Smooth muscle cell (in vitro differentiated cells): ENCODE measurements around the gene SMPD3. TPM values are rescaled to one million over a fixed set of nuclear protein-coding genes. Genes with fewer than 3 reads are reported as not detected.

ENCODE experiments used
- DNase-seq: peaks from one replicate; lab custom pipeline; 2025; ENCODE audit not compliant: unreplicated experiment; lab: John Stamatoyannopoulos, UW
- H2AFZ ChIP-seq: fragments of 200-600 bp; sonication (generic); 2 replicates; pipeline ENCODE4 v1.6.0; 2016; ENCODE audit warnings: antibody characterized with exemption, low read depth, mild to moderate bottlenecking
- H3F3A ChIP-seq: fragments of 200-600 bp; sonication (generic); 2 replicates; pipeline ENCODE4 v1.6.0; 2017; ENCODE audit warnings: antibody characterized with exemption, low read depth
- H3K27ac ChIP-seq: fragments of 200-600 bp; sonication (generic); 2 replicates; pipeline ENCODE4 v1.5.1; 2016; ENCODE audit warnings: low read depth, mild to moderate bottlenecking
- H3K27me3 ChIP-seq: fragments of 200-600 bp; sonication (generic); 2 replicates; pipeline ENCODE4 v1.6.1; 2016; ENCODE audit warnings: low read depth, mild to moderate bottlenecking
- H3K36me3 ChIP-seq: fragments of 200-600 bp; sonication (generic); 2 replicates; pipeline ENCODE4 v1.5.1; 2016; ENCODE audit warnings: low read depth
- H3K4me1 ChIP-seq: fragments of 200-600 bp; sonication (generic); 2 replicates; pipeline ENCODE4 v1.5.1; 2016; ENCODE audit warnings: low read depth
- H3K4me2 ChIP-seq: fragments of 200-600 bp; sonication (generic); 2 replicates; pipeline ENCODE4 v1.6.0; 2016; ENCODE audit warnings: mild to moderate bottlenecking
- H3K4me3 ChIP-seq: fragments of 200-600 bp; sonication (generic); 2 replicates; pipeline ENCODE4 v1.5.1; 2016; ENCODE audit warnings: mild to moderate bottlenecking
- H3K79me2 ChIP-seq: fragments of 200-600 bp; sonication (generic); 2 replicates; pipeline ENCODE4 v1.6.0; 2016; ENCODE audit warnings: low read depth, mild to moderate bottlenecking
- H3K9ac ChIP-seq: fragments of 200-600 bp; sonication (generic); 2 replicates; pipeline ENCODE4 v1.6.0; 2016; ENCODE audit warnings: low read depth
- H3K9me3 ChIP-seq: fragments of 200-600 bp; sonication (generic); replicated peaks from 2 replicates; pipeline ENCODE4 v1.5.1; 2016; ENCODE audit warnings: low read depth
- H4K20me1 ChIP-seq: fragments of 200-600 bp; sonication (generic); 2 replicates; pipeline ENCODE4 v1.6.0; 2016; ENCODE audit warnings: low read depth
- WGBS: methylation state at CpG from one replicate; pipeline ENCODE4 v1.1.7; 2016; ENCODE audit warnings: low lambda C conversion rate; 5-methylcytosine and 5-hydroxymethylcytosine counted together
- polyA plus RNA-seq: library from polyadenylated mRNA; unstranded; fragments of >200 nt; fragmentation: Nextera tagmentation; extraction: Ambion mirVana; gene quantifications from 2 replicates; pipeline ENCODE4 v1.2.1, GENCODE V29; 2016
- total RNA-seq: library from RNA; depleted of rRNA; stranded (reverse); fragments of >200 nt; gene quantifications from 2 replicates; pipeline ENCODE4 v1.2.3, GENCODE V29; 2014
- TF ChIP-seq, protein P1 (sequence below): fragments of 200-600 bp; sonication (generic); IDR thresholded peaks from 2 replicates; pipeline ENCODE4 v1.5.1; 2017; ENCODE audit warnings: borderline replicate concordance, mild to moderate bottlenecking, antibody characterized with exemption; ENCODE audit not compliant: insufficient read depth, poor library complexity, severe bottlenecking

SMPD3 gene
- total and polyA plus RNA-seq, 2 experiments from 2014 or later: 0.63 to 0.73 TPM

DNA sequence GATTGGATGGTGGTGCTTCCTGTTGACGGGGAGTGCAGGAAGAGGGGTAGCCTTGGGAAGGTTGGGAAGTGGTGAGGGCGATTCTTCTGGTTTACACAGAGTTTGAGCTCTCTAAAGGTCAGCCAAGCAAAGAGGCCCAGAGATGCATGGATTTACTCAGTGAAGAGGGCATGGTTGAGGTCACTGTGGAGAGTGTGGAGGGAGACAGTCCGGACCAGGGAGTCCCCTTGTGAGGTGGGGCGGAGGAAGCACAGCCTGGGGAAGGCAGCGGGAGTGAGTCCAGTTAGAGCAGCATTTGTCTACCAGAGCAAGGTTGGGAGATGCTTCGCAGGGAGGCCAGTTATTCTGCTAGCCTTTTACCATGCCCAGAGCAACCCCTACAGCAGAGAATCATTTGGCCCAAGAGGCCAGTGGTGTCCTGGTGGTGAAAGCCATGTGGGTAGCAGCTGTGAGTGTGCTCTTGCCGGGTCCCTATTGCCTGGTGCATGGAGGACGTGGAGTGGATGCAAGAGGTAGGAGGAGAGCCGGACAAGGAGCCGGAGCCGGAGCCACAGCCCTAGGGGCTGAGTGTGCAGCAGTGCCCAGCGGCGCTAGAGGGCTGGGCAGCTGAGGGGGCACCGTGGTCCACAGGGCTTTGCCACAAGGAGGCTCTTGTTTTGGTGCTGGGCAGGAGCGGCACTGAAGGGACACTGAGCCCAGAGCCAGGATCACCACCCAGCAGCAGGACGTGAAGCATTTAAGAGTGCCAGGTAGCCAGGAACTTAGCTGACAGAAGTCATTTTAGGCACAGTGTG is 109.8 kb downstream of the SMPD3 start:
- WGBS: 97% methylated on average over 16 of the region's 16 CpGs
- Histone ChIP-seq H3F3A (no peaks in the 10 kb centered on the region), H3K9ac (no peak overlapping the region), H3K4me2 (no peak overlapping the region), H3K79me2 (no peaks in the 10 kb centered on the region), H2AFZ (no peak overlapping the region), H4K20me1 (no peaks in the 10 kb centered on the region), H3K4me3 (no peak overlapping the region), H3K27me3 (no peaks in the 10 kb centered on the region), H3K27ac (no peak overlapping the region), H3K4me1 (no peaks in the 10 kb centered on the region), H3K9me3 (no peaks in the 10 kb centered on the region), H3K36me3 (peaks cover 19% of the 10 kb centered on the region)
- TF ChIP-seq, protein P1, sequence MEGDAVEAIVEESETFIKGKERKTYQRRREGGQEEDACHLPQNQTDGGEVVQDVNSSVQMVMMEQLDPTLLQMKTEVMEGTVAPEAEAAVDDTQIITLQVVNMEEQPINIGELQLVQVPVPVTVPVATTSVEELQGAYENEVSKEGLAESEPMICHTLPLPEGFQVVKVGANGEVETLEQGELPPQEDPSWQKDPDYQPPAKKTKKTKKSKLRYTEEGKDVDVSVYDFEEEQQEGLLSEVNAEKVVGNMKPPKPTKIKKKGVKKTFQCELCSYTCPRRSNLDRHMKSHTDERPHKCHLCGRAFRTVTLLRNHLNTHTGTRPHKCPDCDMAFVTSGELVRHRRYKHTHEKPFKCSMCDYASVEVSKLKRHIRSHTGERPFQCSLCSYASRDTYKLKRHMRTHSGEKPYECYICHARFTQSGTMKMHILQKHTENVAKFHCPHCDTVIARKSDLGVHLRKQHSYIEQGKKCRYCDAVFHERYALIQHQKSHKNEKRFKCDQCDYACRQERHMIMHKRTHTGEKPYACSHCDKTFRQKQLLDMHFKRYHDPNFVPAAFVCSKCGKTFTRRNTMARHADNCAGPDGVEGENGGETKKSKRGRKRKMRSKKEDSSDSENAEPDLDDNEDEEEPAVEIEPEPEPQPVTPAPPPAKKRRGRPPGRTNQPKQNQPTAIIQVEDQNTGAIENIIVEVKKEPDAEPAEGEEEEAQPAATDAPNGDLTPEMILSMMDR: no peak
- no peak for DNase-seq

DNA sequence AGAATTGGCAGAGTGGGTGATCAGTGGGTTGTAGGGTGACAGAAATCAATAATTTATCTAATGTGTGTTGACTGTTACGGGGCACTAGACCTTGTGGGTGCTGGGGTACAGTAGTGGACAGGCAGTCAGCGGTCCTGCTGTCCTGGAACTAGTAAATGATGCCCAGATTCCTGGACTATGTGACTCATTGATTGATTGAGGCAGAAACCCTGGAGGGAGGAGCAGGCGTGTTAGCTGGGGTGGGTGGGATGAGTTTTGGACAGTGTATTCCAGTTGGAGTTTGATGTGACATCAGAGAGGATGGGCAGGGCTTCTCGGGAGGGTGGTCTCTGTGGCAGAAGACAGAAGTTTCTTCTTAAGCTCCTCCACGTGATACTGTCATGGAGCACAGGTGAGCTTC is 113.1 kb downstream of the SMPD3 start:
- Histone ChIP-seq H4K20me1 (no peaks in the 10 kb centered on the region), H3K79me2 (no peaks in the 10 kb centered on the region), H3K27me3 (no peaks in the 10 kb centered on the region), H3K9me3 (no peaks in the 10 kb centered on the region), H3K4me1 (no peaks in the 10 kb centered on the region), H3K36me3 (peaks cover 10% of the 10 kb centered on the region), H3K9ac (no peak overlapping the region), H3K4me3 (no peak overlapping the region), H2AFZ (no peak overlapping the region), H3K27ac (no peak overlapping the region), H3F3A (no peaks in the 10 kb centered on the region), H3K4me2 (no peak overlapping the region)
- DNase-seq: no peak
- WGBS: 85% methylated on average over 5 of the region's 5 CpGs
- TF ChIP-seq, protein P1: no peak

DNA sequence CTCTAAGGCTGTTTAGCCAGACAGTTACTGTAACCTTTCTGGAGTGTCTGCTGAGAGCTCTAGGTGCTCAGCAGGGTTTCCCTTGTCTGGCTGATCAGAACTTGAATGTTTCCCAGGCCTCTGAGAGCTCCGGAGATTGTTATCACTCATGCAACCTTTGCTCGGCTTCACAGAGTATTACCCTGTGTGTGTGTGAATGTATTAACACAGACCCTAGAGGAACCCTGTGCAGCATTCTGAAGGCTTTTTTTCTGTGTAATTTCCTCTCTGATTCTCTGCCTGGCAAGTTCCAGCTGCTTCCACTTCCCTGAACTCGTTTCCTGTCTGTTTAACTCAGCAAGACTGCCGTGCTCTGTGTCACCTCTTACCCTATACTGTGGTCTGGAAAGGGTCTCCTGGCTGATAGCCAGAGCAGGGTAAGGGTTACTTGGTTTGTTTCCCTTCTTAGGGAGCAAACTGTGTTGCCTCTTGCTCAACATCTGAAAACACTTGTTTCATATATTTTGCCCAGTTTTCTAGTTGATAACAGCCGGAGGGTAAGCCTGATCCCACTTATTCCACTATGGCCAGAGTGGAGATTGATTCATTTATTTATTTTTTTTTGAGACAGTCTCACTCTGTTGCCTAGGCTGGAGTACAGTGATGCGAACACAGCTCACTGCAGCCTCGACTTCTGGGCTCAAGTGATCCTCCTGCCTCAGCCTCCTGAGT is 115.7 kb downstream of the SMPD3 start:
- no peak for DNase-seq
- H3K27ac ChIP-seq: peak overlapping the region; percentile 26

More for the DNA sequence above, 115.7 kb downstream of the SMPD3 start:
- H3K9ac ChIP-seq: no peak overlapping the region
- WGBS: 69% methylated on average over 7 of the region's 7 CpGs
- no peak overlapping the region for H3K4me3 ChIP-seq
- no peaks in the 10 kb centered on the region for H3F3A ChIP-seq
- H3K9me3 ChIP-seq: no peaks in the 10 kb centered on the region
- no peaks in the 10 kb centered on the region for H3K4me1 ChIP-seq
- no peaks in the 10 kb centered on the region for H3K79me2 ChIP-seq
- H2AFZ ChIP-seq: no peak overlapping the region
- H3K36me3 ChIP-seq: peaks cover 7% of the 10 kb centered on the region
- no peaks in the 10 kb centered on the region for H4K20me1 ChIP-seq
- no peaks in the 10 kb centered on the region for H3K27me3 ChIP-seq
- no peak overlapping the region for H3K4me2 ChIP-seq
- TF ChIP-seq, protein P1: no peak
